Germinal center (tissue), 1 donor: ENCODE data around the gene PCYT2.
"Not testable (repeated sequence)": the region's sequence is repeated elsewhere in the genome, so short reads cannot be mapped to it uniquely, and the experiment has no call there.

Source experiments
- DNase-seq: peaks from one replicate; pipeline ENCODE4 v3.0.0; 2012; ENCODE audit warnings: mixed read lengths, low spot score

The PCYT2 gene

GRCh38 chr17:81927152-81927652, 16.0 kb upstream of the PCYT2 start:
- peak; percentile 42 for DNase-seq

DNA sequence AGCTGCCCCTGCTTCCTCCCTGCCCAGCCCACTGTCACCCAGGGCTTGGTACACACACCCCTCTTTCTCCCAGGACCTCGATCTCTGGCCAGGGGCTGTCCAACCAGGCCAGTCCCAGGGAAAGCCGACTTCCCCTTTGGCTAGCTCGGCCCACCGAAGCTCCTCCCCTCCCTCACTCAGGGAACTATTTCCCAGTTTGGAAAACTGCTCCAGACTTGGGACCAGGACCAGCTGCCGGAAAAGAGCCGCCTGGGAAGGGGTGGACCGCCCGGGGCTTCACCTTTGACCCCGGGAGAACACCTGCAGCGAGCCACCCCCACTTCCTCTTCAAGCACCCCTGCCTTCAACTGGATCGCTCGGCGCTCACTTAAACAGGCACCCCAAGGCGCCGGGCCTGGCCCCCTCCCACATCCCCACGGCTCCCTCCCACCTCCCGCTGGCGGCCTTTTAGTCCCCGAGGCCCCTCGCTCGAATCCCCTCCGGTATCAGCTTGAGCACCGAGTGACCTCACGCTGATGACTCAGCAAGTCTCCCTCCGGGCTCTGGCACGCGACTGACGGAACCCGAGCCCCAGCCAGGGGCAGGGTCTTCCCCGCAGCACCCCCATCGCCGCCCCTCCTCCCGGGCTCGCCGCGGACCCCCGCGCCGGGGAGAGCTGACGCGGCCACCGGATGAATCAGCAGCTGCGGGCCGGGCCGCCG, 15.4 kb upstream of the PCYT2 start:
- peak; percentile 79 for DNase-seq

DNA sequence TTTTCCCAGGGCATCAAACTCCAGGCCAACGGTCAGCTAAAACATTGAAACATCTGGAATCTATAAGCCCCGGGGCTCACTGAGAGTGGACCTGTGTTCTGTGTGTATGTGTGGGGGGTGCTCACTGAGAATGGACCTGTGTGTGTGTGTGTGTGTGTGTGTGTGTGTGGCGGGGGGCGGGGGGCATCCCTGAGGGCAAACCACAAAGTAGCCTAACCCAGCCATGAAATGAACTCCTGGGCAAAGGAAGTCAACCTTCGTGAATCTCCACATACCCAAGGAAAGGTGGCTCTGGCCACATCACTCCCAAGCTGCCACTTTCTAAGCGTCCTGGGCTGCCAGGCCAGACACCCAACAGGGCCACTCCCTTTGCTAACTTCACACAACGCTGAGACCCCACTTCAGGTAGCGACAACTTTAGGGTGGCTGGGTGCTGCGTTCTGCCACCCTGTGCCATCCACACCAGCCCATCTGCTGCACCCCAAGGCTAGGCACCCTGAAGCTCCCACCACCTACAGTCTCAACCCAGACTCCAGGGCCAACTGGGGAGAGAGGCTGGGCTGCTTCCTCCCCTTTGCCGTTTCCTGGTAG, 14.8 kb upstream of the PCYT2 start:
- no peak for DNase-seq

DNA sequence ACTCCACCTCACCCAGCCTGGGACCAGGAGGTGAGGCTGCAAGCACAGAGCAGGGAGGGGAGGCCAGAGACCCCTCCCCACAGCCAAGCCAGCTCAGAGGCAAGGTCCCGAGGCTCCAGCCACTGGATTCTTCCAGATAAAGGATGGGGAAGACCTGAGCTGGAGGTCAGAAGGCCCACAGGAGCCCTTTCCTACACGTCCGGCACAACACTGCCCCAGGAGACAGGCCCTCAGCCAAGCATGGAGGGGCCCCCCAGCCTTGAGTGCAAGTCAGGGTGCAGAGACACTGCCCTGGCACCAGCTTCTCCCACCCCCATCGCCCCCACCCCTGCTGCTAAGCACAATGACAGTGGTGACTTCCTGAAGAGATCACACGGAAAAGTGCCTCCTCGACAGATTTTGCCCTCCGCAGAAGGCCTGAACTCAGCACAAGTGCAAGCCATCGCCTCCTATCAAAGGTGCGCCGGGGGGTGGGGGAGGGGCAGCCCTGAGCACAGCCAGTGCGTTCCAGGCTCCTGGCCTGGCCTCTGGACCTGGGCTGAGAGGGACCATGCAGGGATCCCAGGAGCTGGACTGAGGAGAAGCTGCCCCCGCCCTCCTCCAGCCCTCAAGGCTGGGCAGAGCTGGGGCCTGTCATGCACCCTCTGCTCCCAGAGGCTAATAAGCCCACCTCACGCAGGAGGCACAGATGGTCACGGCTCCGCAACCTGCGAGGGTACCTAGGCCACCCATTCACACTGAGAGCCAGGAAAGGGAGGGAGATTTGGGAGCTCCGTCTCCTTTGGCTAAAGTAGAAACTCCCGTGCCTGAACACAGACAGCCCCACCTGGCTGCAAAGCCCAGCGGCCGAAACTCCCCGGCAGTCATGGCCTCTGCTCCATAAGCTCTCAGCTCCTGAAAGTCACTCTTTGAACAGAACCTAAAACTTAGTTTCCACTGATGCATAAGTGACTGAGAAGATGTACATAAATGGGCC, 13.6 kb upstream of the PCYT2 start:
- DNase-seq: no peak

GRCh38 chr17:81923302-81924260, 12.4 kb upstream of the PCYT2 start:
- no peak for DNase-seq

DNA sequence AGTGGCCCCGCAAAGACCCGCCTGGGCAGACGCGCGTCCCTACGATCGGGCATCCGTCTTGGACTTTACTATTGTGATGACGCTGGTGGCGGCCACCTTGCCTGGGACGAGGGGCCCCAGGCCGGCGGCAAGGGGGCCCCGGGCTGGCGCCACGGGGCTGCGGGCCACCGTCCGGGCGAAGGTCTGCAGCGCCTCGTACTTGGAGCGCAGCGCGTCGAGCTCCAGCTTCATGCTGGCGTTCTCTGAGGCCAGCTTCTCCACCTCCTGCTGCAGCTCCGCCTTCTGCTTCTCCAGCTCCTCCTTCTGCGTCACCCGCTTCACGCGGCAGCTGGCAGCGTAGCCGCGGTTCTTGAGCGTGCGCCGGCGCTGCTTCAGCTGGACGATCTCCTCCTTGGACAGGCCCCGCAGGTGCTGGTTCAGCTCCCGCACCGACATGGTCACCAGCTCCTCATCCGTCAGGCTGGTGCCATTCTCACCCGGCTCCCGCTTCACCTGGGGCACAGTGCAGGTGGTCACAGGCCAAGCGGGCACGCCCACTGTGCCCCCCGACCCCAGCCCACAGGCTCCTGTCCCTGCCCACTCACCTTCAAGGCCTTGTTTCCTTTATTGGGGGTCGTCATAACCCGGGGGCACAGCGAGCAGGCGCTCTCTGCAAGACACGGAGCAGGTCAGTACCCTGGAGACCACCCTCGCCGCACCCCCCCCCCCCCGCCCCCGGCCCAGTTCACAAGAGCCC, 11.5 kb upstream of the PCYT2 start:
- DNase-seq: no peak

DNA sequence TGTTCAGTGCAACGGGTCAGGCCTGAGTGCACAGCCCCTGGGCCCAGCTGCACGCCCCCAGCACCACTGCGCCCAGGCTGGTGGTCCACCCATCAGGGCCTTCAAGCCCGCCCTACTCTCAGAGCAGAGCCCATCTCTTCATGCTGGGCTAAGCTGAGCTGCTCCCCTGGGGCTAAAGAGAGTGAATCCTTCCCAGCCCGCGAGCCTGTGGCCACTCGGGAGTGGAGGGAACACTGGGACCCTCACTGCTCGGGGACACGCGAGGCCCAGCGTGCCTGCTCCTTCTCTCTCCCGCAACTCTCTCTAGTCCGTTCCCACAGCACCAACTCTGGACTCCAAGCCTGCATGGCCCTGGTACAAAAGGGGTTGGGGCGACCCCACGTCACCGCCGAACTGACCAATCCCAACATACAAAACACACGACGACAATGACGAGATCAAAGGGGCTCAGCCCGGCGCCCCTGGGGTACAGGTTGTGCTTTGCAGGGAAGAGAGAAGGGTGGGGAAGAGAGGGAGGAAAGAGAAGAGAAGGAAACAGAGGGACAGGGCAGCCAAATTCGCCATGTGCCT, 10.9 kb upstream of the PCYT2 start:
- no peak for DNase-seq

- DNase-seq: no peak
Observed at GRCh38 chr17:81921537-81921862, 10.3 kb upstream of the PCYT2 start.

GRCh38 chr17:81920612-81921536, 9.7 kb upstream of the PCYT2 start:
- DNase-seq: no peak

GRCh38 chr17:81918832-81919545, 7.8 kb upstream of the PCYT2 start:
- no peak for DNase-seq

GRCh38 chr17:81918333-81918669, 7.1 kb upstream of the PCYT2 start:
- DNase-seq: not testable (repeated sequence)

GRCh38 chr17:81917565-81918332, 6.5 kb upstream of the PCYT2 start, which contains the start of gene SIRT7:
Gene SIRT7, minus strand, starts transcription at chr17:81918176. Its CDS starts 45 bp downstream, at chr17:81918131.
- DNase-seq: peak; percentile 97

- no peak for DNase-seq
Observed at GRCh38 chr17:81916234-81917001, 5.2 kb upstream of the PCYT2 start.

DNA sequence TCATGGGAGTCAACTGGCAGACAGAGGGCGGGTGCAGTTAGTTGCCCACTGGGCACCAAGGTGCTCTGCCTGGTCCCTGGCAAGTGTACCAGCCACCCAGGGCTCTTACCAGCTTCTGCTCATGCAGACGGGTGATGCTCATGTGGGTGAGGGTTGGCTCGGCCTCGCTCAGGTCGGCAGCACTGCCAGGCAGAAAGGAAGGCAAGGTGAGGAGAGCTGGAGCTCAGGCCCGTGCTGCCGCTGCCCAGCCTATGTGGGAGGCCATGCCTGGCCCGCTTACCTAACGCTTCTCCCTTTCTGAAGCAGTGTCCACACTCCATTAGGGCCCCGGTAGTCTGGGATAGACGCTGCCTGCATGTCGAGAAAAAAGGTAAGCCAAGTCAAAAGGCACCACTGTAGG, 4.1 kb upstream of the PCYT2 start:
- DNase-seq: no peak

GRCh38 chr17:81914103-81914850, 3.1 kb upstream of the PCYT2 start:
- DNase-seq: no peak

DNA sequence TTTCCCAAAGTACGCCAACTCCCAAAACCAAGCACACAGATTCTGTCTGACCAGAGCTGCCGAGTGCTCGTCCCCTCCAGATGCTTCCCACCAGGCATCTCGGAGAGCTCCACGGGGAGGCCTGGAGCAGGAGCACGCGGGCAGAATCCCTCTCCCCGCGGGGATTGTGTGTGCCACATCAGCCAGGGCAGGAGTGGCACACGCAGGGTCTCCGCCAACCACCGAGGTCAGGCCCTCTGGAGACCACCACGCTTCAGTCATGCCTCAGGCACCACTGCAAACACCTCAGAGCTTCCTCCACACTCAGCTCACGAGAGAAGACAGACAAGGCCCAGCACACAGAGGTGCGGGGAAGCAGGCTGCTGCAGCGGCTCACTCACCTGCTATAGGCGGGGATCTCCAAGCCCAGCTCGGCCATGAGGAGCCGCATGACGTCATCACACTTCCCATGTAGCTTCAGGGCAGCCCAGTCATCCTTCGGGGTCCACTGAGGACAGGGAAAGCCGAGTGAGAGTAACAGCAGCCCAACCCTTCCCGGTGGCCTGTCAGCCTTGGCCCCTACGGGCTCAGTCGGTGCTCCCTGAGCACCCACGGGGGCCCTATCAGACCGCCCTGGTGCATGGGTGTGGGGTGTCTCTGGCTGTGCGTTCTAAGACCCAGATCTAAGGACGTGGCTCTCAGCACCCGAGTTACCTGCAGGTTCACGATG, 2.3 kb upstream of the PCYT2 start:
- DNase-seq: no peak
